K562 (cell line): ENCODE measurements around the gene XRRA1. TPM values are rescaled to one million over a fixed set of nuclear protein-coding genes. Genes with fewer than 3 reads are reported as not detected.

ENCODE experiments used
- BRCA1 ChIP-seq, 2 experiments: fragments of 450-650 bp in 1 of 2; sonication (generic) in 1 of 2; formaldehyde crosslinking in 1 of 2; IDR thresholded peaks; 2 replicates each; pipeline versions ENCODE4 v1.5.0 to v1.6.1; 2017 to 2020; ENCODE audit warnings: mild to moderate bottlenecking in 1 of 2, missing genetic modification reagents in 1 of 2
- CBX8 ChIP-seq: fragments of 200-600 bp; sonication (generic); IDR thresholded peaks from 2 replicates; pipeline ENCODE4 v1.6.1; 2012; ENCODE audit warnings: borderline replicate concordance, mixed run types, low read depth, mild to moderate bottlenecking, moderate library complexity, mixed read lengths, low read length, control low read depth, inconsistent platforms; ENCODE audit not compliant: poor library complexity, severe bottlenecking; ENCODE audit errors: extremely low read depth
- CREB3L1 ChIP-seq: fragments of 450-650 bp; IDR thresholded peaks from 2 replicates; pipeline ENCODE4 v1.6.1; 2014; ENCODE audit warnings: low read depth, mild to moderate bottlenecking, moderate library complexity, borderline replicate concordance
- CXXC5 ChIP-seq: fragments of 250-450 bp; sonication (Bioruptor Pico); IDR thresholded peaks from 2 replicates; pipeline ENCODE4 v1.8.0; 2022; ENCODE audit warnings: inconsistent platforms, mild to moderate bottlenecking, moderate library complexity
- FOXP1 ChIP-seq: sonication (generic); formaldehyde crosslinking; IDR thresholded peaks from 2 replicates; pipeline ENCODE4 v1.8.0; 2022; ENCODE audit warnings: mild to moderate bottlenecking, missing genetic modification reagents
- HDAC2 ChIP-seq: fragments of 450-650 bp; IDR thresholded peaks from 2 replicates; pipeline ENCODE4 v1.6.1; 2016; ENCODE audit warnings: mild to moderate bottlenecking
- JUNB ChIP-seq: fragments of 450-650 bp; formaldehyde crosslinking; conservative IDR thresholded peaks from 2 replicates; pipeline ENCODE4 v1.4.0; 2020; ENCODE audit warnings: mild to moderate bottlenecking
- KAT2B ChIP-seq: IDR thresholded peaks from one replicate; pipeline ENCODE4 v1.6.1; 2012; ENCODE audit warnings: low read depth, mild to moderate bottlenecking, control low read depth, inconsistent platforms, low read length, moderate library complexity
- KLF1 ChIP-seq: fragments of 450-650 bp; IDR thresholded peaks from 2 replicates; pipeline ENCODE4 v1.6.1; 2016; ENCODE audit warnings: missing genetic modification characterization, missing compliant biosample characterization
- NR1H2 ChIP-seq: sonication (generic); formaldehyde crosslinking; IDR thresholded peaks from 2 replicates; pipeline ENCODE4 v1.4.0; 2020; ENCODE audit warnings: mild to moderate bottlenecking, missing genetic modification reagents
- OTX1 ChIP-seq: fragments of 450-650 bp; formaldehyde crosslinking; IDR thresholded peaks from 2 replicates; pipeline ENCODE4 v1.4.0; 2022; ENCODE audit warnings: mild to moderate bottlenecking
- PML ChIP-seq: IDR thresholded peaks from 2 replicates; pipeline ENCODE4 v1.6.1; 2012; ENCODE audit warnings: low read length, inconsistent platforms
- POLR2A ChIP-seq: fragments of 450-650 bp; conservative IDR thresholded peaks from 2 replicates; pipeline ENCODE4 v1.6.1; 2016
- RBM15 ChIP-seq: fragments of 200-400 bp; formaldehyde crosslinking; IDR thresholded peaks from 2 replicates; pipeline ENCODE4 v1.6.1; 2018; ENCODE audit warnings: mild to moderate bottlenecking, low read length, moderate library complexity; ENCODE audit not compliant: insufficient read depth
- RHOXF2B ChIP-seq: fragments of 250-450 bp; sonication (Bioruptor Pico); conservative IDR thresholded peaks from 2 replicates; pipeline ENCODE4 v1.5.1; 2021
- SIX5 ChIP-seq, 2 experiments: IDR thresholded peaks; 2 replicates each; pipeline ENCODE4 v1.6.1; 2011; ENCODE audit warnings: low read length in 2 of 2, borderline replicate concordance in 1 of 2, low read depth in 1 of 2, mild to moderate bottlenecking in 1 of 2, moderate library complexity in 1 of 2; ENCODE audit not compliant: insufficient read depth in 1 of 2
- SNIP1 ChIP-seq: fragments of 450-650 bp; IDR thresholded peaks from 2 replicates; pipeline ENCODE4 v1.7.1; 2017; ENCODE audit warnings: low read depth, mild to moderate bottlenecking
- TFAP4 ChIP-seq: sonication (generic); formaldehyde crosslinking; IDR thresholded peaks from 2 replicates; pipeline ENCODE4 v1.8.0; 2022; ENCODE audit warnings: missing genetic modification reagents, mild to moderate bottlenecking, moderate library complexity, borderline replicate concordance
- THRAP3 ChIP-seq: fragments of 450-650 bp; IDR thresholded peaks from 2 replicates; pipeline ENCODE4 v1.6.1; 2016; ENCODE audit warnings: mild to moderate bottlenecking, inconsistent platforms, borderline replicate concordance
- ZC3H8 ChIP-seq: fragments of 450-650 bp; IDR thresholded peaks from 2 replicates; pipeline ENCODE4 v1.6.1; 2017
- ZNF740 ChIP-seq, 3 experiments: fragments of 200-800 bp in 1 of 3; sonication (Bioruptor generic) in 1 of 3; sonication (generic) in 1 of 3; formaldehyde crosslinking in 1 of 3; IDR thresholded peaks; 2 replicates each; pipeline versions ENCODE4 v1.6.1 to v1.8.0; 2016 to 2022; ENCODE audit warnings: mild to moderate bottlenecking in 2 of 3, missing compliant biosample characterization in 2 of 3, missing genetic modification characterization in 2 of 3, missing genetic modification reagents in 1 of 3
- ZNF75A ChIP-seq: fragments of 450-650 bp; formaldehyde crosslinking; IDR thresholded peaks from 2 replicates; pipeline ENCODE4 v1.4.0; 2020; ENCODE audit warnings: mild to moderate bottlenecking
- ZNF766 ChIP-seq: fragments of 200-800 bp; sonication (Bioruptor generic); conservative IDR thresholded peaks from 2 replicates; pipeline ENCODE4 v1.6.1; 2016; ENCODE audit warnings: missing genetic modification characterization, missing compliant biosample characterization
- ZNF830 ChIP-seq: fragments of 250-450 bp; sonication (Bioruptor Pico); IDR thresholded peaks from 2 replicates; pipeline ENCODE4 v1.5.0; 2021; ENCODE audit warnings: mild to moderate bottlenecking
- polyA plus RNA-seq, 8 experiments: library from polyadenylated mRNA; depleted of rRNA in 4 of 8; stranded (reverse) in 5 of 8; unstranded in 3 of 8; fragments of >200 nt; fragmentation: Nextera tagmentation in 2 of 8; fragmentation: Illumina TruSeq in 1 of 8; extraction: Ambion mirVana in 2 of 8; extraction: Trizol in 1 of 8; gene quantifications; 2 replicates each; pipeline versions ENCODE4 v1.2.1 to v1.2.3, GENCODE V29; 2011 to 2014; ENCODE audit warnings: inconsistent platforms in 1 of 8, missing spikeins in 1 of 8
- total RNA-seq, 7 experiments: library from RNA; depleted of rRNA in 6 of 7; stranded (reverse); fragments of >200 nt in 6 of 7; fragmentation: Illumina TruSeq in 2 of 7; extraction: Trizol in 2 of 7; gene quantifications; 2 replicates each; pipeline versions ENCODE4 v1.2.1 to v1.2.3, GENCODE V29; 2011 to 2021; ENCODE audit warnings: low replicate concordance in 1 of 7

The XRRA1 gene
- total and polyA plus RNA-seq, 9 of the 15 experiments (the other 6 are each of a cell fraction or from before 2014, with no cell fraction given) = 5.0 to 22.5 (median 16.0) TPM

GRCh38 chr11:74948898-74949752 is at the start of gene XRRA1, which contains the start of gene SPCS2 (continued):
- TF ChIP-seq POLR2A (peak; percentile 95), BRCA1 (IDR thresholded peaks at IDR 0.05) (no peak), BRCA1 (CRISPR knock-in tag; IDR thresholded peaks at IDR 0.05) (no peak), PML (peak; percentile 71), JUNB (CRISPR knock-in tag) (no peak), ZNF830 (CRISPR knock-in tag) (no peak), TFAP4 (CRISPR knock-in tag) (peak; percentile 97), HDAC2 (peak; percentile 38; the same call in 1 of the 2 replicates), ZNF75A (CRISPR knock-in tag) (no peak), NR1H2 (CRISPR knock-in tag) (no peak), CXXC5 (peak; percentile 97), ZNF740 (CRISPR knock-in tag; IDR thresholded peaks at IDR 0.05) (no peak), ZNF740 (tag; IDR thresholded peaks at IDR 0.05) (no peak), RHOXF2B (CRISPR knock-in tag) (no peak), KLF1 (tag) (no peak), RBM15 (no peak), FOXP1 (peak; percentile 83; the same call in 1 of the 2 replicates), CREB3L1 (peak; percentile 88), OTX1 (CRISPR knock-in tag) (no peak), ZC3H8 (no peak), KAT2B (no peak), THRAP3 (no peak), ZNF766 (CRISPR knock-in tag) (peak; percentile 84), SIX5 (IDR thresholded peaks at IDR 0.05; ENCODE audit: borderline replicate concordance in 1 of 2, insufficient read depth in 1 of 2, low read depth in 1 of 2, low read length in 2 of 2) (peak; percentile 58 to 75; a peak in 3 of 4 replicates), SNIP1 (no peak), CBX8 (no peak)
